ENCODE measurements around the gene BSPRY. TPM values are rescaled to one million over a fixed set of nuclear protein-coding genes. Genes with fewer than 3 reads are reported as not detected.

The BSPRY gene
- total and polyA plus RNA-seq, 2 donors (not counting 1 experiment from before 2014, with no cell fraction given): 0.42 to 0.59 TPM

- CTCF ChIA-PET: interaction anchor here (1.8 kb wide), 1 partner anchor 14 kb away, joined by 5 read pairs; no protein-coding TSS in a partner anchor
- no peak overlapping the region for H3K9ac ChIP-seq (ENCODE audit: low read length)
These were observed 38.4 kb downstream of the BSPRY start for GRCh38 chr9:113387560-113388230.

More at GRCh38 chr9:113387560-113388230, 38.4 kb downstream of the BSPRY start:
- WGBS (ENCODE audit: insufficient coverage): 90% methylated on average over 8 of the region's 9 CpGs
- no peaks in the 10 kb centered on the region for H3K4me1 Mint-ChIP-seq
- no peaks in the 10 kb centered on the region for H3K27me3 ChIP-seq (replicated peaks in 1 of 4; ENCODE audit: control extremely low read depth in 1 of 4, control insufficient read depth in 3 of 4, insufficient read depth in 4 of 4, low read length in 3 of 4)
- H3K4me1 ChIP-seq (ENCODE audit: control insufficient read depth in 2 of 2, insufficient read depth in 2 of 2, low read length in 2 of 2): no peaks in the 10 kb centered on the region
- H3K9me3 ChIP-seq (ENCODE audit: control extremely low read depth in 1 of 3, control insufficient read depth in 2 of 3, insufficient read depth in 1 of 3, low read length in 2 of 3): no peaks in the 10 kb centered on the region
- H3K27ac ChIP-seq (ENCODE audit: low read length in 2 of 2): no peak overlapping the region
- no peak overlapping the region for H2AFZ ChIP-seq (ENCODE audit: insufficient read depth, low read depth, low read length, poor library complexity, severe bottlenecking)
- no peak overlapping the region for H3K4me3 Mint-ChIP-seq
- H3K4me3 ChIP-seq (ENCODE audit: control extremely low read depth in 1 of 5, extremely low read depth in 1 of 5, insufficient read depth in 1 of 5, low read depth in 2 of 5, low read length in 4 of 5): no peak overlapping the region
- POLR2A ChIA-PET: interaction anchor here (0.6 kb wide), 1 partner anchor 10 kb away, joined by 6 read pairs; no protein-coding TSS in a partner anchor
- no peaks in the 10 kb centered on the region for H3K9me3 Mint-ChIP-seq (ENCODE audit: insufficient read depth)
- TF ChIP-seq EZH2 (IDR thresholded peaks at IDR 0.05; ENCODE audit: borderline replicate concordance, insufficient read depth, low read depth, low read length, poor library complexity, severe bottlenecking): no peak
- TF ChIP-seq CTCF (IDR thresholded peaks at IDR 0.05): no peak
- H4K20me1 ChIP-seq (ENCODE audit: control insufficient read depth, insufficient read depth, low read length, poor library complexity, severe bottlenecking): no peaks in the 10 kb centered on the region
- H3K79me2 ChIP-seq (ENCODE audit: control insufficient read depth, insufficient read depth, low read length): no peaks in the 10 kb centered on the region
- H3K27ac Mint-ChIP-seq: no peak overlapping the region
- H3K36me3 ChIP-seq (replicated peaks in 1 of 2; ENCODE audit: control extremely low read depth in 1 of 2, control insufficient read depth in 1 of 2, extremely low read depth in 1 of 2, insufficient read depth in 2 of 2, low read length in 1 of 2): peaks cover 0 to 53% of the 10 kb centered on the region in 2 experiments
- intact Hi-C loops (cut with micrococcal nuclease): no loop called here
- DNase-seq (no peak), ATAC-seq (ENCODE audit: low read depth) (no peak)
- H3K4me2 ChIP-seq (replicated peaks; ENCODE audit: low read depth, low read length, poor library complexity, severe bottlenecking): no peak overlapping the region
- no peaks in the 10 kb centered on the region for H3K27me3 Mint-ChIP-seq

Measured in B cell (primary cell).